Measurements from ENCODE around the gene NACC2. TPM values are rescaled to one million over a fixed set of nuclear protein-coding genes. Genes with fewer than 3 reads are reported as not detected.
"Not testable (repeated sequence)": the region's sequence is repeated elsewhere in the genome, so short reads cannot be mapped to it uniquely, and the experiment has no call there.

Gene NACC2
- total RNA-seq, 2 donors from 2014 or later: 28.6 to 38.5 TPM

DNA sequence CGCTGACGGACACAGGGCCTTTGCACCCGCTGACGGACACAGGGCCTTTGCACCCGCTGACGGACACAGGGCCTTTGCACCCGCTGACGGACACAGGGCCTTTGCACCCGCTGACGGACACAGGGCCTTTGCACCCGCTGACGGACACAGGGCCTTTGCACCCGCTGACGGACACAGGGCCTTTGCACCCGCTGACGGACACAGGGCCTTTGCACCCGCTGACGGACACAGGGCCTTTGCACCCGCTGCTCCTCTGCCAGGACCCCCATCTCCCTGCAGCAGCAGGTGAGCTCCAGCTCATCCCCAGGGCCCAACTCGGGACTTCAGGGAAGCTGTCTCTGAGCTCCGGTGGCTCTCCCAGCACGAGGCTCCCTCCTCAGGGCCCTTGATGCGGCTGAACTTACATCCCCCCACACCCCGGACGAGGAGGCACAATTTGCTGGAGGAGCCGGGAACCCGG is 6.6 kb upstream of the NACC2 start:
- ATAC-seq; intact Hi-C loops (cut with DNase I): not testable (repeated sequence)

DNA sequence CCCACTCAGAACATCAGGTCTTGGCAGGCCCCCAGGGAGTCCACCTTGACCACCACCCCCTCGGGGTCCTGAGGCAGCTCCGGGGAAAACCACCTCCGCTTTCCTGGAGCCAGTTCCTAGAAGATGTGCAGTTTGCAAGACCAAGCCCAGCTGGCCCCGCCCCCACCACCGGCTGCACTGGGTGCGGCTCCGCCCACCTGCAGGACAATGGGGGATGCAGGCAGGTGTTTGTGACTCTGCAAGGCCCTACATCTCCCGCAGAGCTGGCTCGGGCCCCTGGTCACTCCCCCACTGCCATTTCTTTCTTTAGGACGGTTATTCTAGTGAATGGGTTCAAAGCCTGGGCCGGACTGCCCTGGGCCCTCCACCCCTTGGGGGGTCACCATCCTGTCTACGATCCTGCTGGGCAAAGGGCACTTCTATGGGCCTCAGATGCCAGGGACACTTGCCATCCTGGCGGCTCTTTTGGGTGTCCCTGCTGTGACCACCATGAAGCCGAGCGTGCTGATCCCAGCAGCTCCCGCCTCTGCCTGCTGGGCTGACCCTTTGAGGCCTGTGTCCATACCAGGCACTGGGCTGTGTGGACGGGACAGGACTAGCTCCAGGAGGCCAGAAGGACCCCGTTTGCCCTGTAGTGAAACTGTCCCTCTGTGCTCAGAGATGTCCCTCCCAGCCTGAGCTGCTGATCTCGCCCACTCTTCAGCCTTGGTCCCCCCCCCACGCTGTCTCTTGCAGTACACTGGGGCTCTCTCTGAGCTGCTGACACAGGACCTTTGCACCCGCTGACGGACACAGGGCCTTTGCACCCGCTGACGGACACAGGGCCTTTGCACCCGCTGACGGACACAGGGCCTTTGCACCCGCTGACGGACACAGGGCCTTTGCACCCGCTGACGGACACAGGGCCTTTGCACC is 5.9 kb upstream of the NACC2 start:
- ATAC-seq: no peak
- intact Hi-C loops (cut with DNase I): no loop called here
- no peak for DNase-seq

More for the DNA sequence above, 6.6 kb upstream of the NACC2 start:
- DNase-seq: not testable (repeated sequence)

DNA sequence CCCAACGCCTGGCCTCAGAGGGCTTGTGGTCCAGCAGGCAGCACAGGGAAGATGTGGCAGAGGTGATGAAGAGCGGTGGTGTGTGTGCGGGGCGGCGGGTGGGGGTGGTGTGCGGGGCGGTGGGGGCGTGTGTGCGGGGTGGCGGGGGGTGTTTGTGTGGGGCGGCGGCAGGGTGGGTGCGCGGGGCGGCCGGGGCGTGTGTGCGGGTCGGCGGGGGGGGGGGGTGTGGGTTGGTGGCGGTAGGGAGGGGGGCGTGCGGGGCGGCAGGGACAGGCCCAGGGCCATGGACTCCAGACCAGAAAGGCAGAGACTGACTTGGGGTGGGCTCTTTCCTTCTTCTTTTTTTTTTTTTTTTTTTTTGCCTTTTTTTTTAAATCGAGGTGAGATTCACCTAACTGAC is 4.5 kb upstream of the NACC2 start:
- intact Hi-C loops (cut with DNase I): no loop called here
- ATAC-seq (no peak), DNase-seq (no peak)

DNA sequence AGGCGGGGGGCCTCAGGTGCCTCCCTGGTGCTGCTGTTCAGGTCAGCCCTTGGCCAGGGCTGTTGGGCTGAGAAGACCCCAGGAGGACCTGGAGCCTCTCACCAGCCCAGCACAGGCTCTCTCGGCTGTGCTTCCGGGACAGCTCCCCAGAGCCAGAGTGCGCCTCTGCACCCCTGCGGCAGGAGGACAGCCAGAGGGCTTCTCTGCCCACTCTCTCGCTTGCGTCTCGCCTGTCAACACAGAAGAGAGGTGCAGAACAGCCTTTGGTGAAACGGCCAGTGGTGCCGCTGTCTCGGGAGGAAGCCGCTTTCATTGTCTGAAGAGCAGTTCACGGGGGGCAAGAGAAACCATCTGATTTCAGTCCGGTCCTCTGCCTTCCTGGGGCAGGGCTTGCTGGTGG is 3.8 kb upstream of the NACC2 start:
- peak in 1 of 2 donors; percentile 29 for ATAC-seq
- intact Hi-C loops (cut with DNase I): no loop called here
- no peak for DNase-seq

DNA sequence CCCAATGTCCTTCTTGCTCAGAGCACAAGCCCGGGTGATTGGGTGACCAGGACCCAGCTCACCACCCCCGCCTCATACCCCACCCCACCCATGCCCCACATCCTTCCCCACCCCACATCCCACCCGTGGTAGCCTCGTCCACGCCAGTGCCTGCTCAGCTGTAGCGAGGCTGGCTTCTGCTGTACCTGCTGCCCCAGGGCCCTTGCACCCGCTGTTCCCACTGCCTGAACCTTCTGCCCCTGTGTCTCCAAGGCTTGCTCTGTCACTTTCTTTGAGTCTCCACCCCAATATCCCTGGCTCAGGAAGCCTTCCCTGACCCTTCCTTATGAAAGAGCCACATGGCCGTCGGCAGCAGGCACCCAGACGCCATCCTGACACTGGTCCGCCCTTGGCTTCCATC is 3.1 kb upstream of the NACC2 start:
- DNase-seq (no peak), ATAC-seq (no peak)
- intact Hi-C loops (cut with DNase I): no loop called here

DNA sequence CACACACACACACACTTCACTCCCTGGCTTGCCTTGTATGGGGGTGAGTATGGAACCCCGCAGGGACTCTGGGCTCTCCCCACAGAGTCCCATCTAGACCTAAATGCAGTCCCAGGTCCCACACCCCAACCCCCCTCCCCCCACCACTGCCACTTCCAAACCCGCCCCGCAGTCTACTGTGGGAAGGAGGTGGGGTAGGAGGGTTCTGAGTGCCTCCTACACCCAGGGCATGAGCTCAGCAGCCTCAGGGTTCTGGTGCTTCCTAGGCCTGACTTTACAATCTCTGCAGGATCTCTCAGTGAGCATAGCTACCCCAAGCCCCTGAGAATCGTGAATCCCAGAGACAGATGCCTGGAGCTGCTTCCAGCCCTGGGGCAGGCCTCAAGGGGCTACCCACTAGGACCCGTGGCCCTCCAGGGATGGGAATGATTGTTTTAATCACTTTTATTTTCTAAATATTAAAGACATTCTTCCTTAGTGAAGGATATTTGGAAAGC is 1.5 kb upstream of the NACC2 start:
- DNase-seq (no peak), ATAC-seq (no peak)
- intact Hi-C loops (cut with DNase I): no loop called here

DNA sequence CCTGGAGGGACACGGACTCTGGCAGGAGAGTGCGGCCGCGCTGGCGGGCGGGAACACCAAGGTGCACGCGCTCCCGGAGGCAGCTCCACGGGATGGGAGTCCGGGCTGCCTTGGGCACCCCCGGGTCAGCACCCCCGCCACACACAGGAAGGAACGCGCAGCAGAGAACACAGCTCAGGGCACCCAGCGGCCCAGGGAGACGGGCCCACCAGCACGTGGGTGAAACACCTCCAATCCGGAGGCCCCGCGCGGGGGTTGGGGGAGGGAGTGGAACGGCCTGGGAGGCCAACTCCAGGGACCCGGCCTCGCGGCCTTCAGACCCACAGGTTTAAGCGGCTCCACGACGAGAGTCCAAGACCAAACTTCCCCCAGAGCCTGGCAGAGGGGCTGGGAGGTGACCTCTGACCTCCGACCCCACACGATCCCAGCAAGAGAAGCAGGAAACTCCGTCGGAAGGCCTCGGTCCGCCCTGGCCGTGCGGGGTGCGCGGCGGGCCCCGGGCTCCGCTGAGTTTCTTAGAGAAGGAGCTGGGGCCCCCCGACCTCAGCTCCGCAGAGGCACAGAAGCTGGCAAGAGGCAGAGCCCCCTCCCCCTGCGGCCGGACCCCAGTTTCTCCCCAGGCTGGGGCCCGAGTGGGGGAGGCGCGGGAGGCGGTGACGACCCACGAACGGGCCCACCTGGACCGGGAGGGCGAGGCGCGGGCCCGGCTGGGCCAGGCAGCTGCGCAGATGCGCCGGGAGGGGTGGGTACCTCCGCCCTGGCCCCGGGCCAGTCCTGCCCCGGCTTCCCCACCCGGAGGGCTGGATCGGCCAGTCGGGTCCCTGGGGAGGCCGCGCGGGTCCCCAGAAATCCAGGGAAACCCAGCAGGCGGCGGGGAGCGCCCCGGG is 851 bp downstream of the NACC2 start:
- intact Hi-C loops (cut with DNase I): no loop called here
- DNase-seq (peak; percentile 84), ATAC-seq (peak; percentile 68 to 72)

DNA sequence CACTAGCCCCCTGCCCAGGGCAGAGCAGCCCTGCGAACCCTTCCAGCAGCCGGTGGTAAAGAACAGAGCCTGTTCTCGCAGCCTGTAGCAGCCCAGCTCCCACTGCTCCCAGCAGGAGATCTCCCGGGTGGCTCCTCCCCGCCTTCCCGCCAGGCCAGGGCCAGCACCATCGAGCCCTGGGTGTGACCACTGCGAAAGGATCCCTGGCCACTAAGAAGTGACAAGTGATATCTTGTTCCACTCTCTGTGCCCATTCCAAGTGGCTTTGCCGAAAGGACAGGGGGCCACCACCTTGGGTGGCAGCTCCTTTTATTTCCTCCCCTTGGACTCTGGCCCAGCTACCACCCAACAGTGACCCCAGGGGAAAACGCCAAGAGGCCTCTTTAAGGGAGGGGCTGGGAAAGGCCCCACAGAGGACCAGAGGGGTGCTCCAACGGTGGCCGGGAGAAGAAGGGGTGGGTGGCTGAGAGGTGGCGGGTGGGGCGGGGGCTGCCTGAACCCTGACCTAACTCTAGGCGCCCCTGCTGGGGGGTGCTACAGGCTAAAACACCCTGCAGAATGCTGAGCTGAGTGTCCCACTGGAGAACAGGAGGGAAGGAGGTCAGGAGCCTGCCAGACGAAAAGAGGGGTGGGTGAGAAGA is 1.6 kb downstream of the NACC2 start:
- DNase-seq (peak; percentile 69), ATAC-seq (peak; percentile 21 to 47)
- intact Hi-C loops (cut with DNase I): no loop called here

DNA sequence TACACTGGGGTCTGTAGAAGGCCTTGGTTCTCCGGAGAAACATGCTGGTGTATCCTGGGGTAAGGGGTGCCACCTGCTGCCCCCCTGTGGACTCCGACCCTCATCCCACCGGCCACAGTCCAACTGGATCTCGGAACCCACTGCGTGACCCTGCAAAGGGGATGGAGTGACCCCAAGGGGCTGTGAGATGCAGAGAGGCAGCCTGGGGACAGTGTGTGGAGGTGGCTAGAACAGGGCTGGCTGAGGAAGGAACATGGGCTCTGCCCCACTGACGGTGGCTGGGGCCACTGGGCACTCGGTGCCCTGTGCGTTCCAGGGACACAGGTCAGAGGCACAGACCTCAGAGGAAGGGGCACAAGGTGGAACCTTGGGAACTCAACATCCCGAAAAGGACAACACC is 2.3 kb downstream of the NACC2 start:
- ATAC-seq: no peak
- no peak for DNase-seq
- intact Hi-C loops (cut with DNase I): no loop called here

DNA sequence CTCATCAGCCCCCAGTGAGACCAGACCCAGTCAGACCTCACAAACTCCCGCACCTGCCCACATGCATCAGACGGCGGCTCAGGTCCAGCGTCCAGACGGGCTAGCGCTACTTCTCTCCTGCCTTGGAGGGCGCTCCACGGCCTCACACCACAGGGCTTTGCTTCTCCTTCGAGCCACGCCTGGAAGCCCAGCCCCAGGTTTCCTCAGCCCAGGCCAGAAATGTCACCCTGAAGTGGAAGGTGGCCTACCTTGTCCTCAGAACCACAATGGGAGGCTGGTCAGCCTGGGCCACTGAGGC is 2.8 kb downstream of the NACC2 start:
- no peak for DNase-seq
- no peak for ATAC-seq
- intact Hi-C loops (cut with DNase I): no loop called here

DNA sequence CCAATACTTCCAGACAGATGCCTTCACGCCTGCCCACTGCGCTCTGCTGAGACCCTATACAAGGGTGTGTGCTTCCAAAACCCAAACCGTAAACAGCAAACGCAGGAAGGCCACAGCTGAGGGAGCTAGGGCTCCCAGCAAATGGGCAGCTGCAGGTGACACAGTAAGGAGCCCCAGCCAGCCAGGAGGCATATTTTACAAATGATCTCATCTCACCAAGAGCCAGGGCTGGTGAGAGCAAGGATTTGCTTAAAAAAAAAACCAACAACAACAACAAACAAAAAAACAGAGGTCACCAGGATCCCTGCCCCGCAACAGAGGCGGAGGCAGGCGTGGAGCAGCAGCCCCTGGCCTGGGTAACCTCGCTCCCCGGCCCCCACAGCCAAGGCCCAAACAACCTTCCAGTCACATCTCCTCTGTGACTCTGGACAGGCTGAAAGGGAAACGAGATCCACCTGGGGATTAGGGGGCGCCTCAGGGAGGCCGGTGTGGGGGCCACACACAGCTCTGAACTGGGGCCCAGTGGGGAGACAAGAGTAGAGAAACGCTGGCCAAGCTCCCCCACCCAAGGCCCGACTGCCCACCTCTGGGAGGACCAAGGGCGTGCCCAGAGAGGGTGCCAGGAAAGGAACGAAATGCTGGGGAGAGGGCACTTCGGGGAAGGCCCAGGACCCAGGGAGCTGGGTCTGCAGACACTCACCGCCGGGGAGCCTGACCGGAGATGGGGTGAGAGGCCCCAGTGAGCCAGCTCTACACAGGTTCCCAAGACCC is 3.3 kb downstream of the NACC2 start:
- intact Hi-C loops (cut with DNase I): no loop called here
- ATAC-seq (no peak), DNase-seq (no peak)

DNA sequence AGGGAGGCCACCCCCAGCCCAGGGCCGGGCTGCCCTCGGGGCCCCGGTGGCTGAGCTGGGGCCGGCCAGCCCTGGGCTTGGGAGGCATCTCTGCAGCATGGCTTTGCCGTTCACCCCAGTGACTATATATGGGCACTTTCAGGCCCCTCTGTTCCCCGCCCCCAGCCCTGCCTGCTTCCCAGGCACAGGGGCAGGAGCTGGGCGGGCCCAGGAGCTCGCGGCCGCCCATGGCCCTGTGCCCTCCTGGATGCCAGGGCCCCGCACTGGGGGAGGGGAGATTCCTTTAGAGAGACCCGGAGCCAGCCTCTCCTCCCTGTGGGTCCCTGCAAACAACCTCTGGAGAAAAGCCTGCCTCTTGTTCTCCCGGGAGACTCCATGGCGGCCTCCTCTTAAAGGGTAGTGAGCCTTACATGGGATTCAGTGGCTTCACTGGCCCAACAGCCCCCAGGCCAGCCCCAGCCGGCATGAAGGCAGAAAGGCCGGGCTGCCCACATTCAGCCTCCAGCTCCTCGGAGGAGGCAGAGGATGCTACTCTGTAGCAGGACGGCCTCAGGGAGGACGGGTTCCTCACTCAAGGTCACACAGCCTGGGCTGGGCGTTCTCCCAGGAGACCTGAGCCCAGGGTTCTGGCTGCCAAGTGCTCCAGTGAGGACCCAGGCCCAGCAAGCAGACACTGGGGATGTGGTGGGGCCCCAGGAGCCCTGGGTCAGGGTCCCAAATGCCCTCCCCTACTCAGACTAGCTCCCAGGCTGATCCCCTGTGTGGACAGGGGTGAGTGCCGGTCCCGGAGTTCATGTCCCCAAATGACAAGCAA is 4.1 kb downstream of the NACC2 start:
- DNase-seq (no peak), ATAC-seq (peak; percentile 10 to 32)
- intact Hi-C loops (cut with DNase I): no loop called here

DNA sequence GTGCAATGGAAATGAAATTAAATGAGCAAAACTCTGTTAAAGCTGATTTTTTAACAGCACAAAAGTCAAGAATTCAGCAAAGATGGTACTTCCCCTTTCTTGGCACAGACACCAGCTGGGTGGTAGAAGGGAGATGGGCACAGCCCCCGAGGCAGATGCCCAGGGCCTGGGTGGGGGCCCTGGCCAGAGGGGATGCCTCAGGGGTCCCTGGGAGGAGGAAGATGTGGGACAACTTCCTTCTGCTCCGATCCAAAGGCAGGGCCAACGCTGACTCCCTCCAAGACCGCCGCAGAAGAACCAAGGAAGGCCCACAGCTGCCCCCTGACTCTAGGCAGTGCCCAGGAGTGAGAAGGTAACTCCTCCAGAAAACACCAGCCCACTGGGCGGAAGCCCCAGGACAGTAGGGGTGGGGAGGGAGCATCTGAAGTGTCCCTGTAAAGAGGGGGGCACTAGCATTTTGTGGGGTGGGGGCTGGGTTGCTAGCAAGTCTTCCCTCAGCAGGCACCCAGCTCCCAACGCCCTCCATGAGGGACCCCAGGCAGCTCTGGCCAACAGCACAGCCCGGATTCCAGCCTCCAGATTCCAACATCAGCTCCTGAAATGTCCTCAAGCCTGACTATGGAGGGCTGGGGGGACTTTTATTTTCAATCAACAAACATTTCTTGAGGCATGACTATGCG is 4.9 kb downstream of the NACC2 start:
- intact Hi-C loops (cut with DNase I): no loop called here
- no peak for ATAC-seq
- no peak for DNase-seq

DNA sequence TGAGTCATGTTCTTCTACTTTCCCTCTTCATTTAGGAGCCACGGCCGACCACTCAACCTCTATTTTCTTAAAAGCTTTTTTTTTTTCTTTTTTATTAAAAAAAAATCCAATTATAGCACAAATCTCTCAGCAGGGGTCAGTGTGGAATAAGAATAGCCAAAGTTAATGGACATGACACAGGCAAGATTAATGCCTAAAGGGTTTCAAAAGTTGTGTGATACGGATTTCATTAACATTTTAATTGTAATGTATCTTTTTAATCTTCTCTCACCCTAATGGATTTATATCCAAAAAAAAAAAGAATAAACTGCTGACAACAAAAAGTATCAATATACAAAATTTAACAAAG is 5.4 kb downstream of the NACC2 start:
- DNase-seq: no peak
- no peak for ATAC-seq
- intact Hi-C loops (cut with DNase I): loop anchor here in 1 of 2 donors (5.0 to 10.0 kb wide), 2 partner anchors 33 to 55 kb away; no protein-coding TSS in a partner anchor

DNA sequence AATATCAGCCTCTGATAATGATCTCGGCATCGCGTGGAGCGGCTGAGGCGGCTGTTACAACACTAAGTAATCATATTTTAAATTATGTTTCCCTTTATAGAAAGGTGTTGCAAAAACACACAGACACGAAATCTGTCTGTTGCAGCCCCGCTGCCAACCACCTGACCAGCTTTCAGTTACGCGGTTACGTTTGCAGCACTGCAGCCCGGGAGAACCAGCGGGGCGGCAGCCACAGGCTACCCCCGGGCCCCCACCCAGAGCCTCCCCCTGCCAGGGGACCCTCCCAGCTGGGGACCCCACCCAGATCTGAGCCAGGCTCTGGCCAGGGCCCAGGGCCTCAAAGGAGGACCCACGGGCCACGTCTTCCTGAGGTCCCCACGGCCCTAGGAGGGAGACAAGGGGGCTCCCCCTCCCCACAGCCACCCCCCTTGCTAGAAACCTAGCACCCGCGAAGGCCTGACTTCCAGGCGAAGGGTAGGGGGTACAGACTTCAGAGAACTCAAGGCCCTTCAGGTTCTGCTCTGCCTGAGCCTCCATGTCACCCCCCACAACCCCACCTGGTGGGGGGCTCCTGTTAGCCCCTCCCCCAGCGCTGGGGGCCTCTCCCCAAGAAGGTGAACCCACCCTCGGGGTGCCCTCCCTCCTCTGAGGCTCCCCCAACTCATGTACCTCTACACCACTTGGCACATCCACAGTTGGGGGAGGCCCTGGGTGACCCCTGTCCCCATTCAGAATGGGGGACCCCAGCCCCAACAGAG is 6.0 kb downstream of the NACC2 start:
- intact Hi-C loops (cut with DNase I): loop anchor here in 1 of 2 donors (5.0 to 10.0 kb wide), 2 partner anchors 33 to 56 kb away; no protein-coding TSS in a partner anchor
- DNase-seq (peak; percentile 21), ATAC-seq (no peak)

DNA sequence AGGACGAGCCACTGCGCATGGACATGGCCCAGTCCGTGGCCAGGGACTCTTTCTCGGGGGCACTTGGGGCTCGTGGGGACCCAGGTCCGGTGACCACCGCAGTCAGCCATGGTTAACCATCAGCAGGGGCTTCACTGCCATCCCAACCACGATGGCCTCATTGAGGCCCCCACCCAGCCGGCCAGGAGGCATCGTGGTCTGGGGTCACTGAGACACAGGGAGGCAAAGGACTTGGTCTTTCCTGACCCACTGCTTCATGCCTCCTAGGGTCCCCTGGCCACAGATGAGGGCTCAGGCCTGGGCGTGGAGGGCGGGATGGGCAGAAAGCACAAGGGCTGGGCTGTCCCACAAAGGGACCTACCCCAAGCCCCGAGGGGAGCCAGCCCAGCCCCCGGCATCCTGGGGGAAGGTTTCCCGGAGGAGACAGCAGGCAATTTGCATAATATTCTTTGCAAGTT is 6.6 kb downstream of the NACC2 start:
- intact Hi-C loops (cut with DNase I): loop anchor here in 1 of 2 donors (5.0 to 10.0 kb wide), 2 partner anchors 34 to 56 kb away; no protein-coding TSS in a partner anchor
- peak; percentile 17 for DNase-seq
- ATAC-seq: no peak

Data from left cardiac atrium (tissue), 4 donors.